HepG2 (cell line): ENCODE results near the gene OXSM. TPM values are rescaled to one million over a fixed set of nuclear protein-coding genes. Genes with fewer than 3 reads are reported as not detected.

ENCODE experiments used
- ATAC-seq: fragments of 200-7000 bp; cut with Tn5 transposase; 3 replicates; pipeline ENCODE4 v1.9.1; 2020; ENCODE audit warnings: mild to moderate bottlenecking, moderate library complexity
- BruUV-seq: library from RNA; stranded (reverse); fragments of 400-500 nt; replicated peaks from 2 replicates; lab custom pipeline; 2021; lab: Mats Ljungman, UMichigan
- CTCF ChIA-PET: fragments of 300-600 bp; formaldehyde crosslinking; extraction: SDS; loops from one replicate; lab custom pipeline; 2021; ENCODE audit warnings: low total read pairs, inconsistent platforms, low intra/inter-chr PET ratio; lab: Yijun Ruan, JAX
- POLR2A ChIA-PET: fragments of 350-600 bp; sonication (Branson Sonifier 250); formaldehyde crosslinking; loops from one replicate; lab custom pipeline; 2020; ENCODE audit warnings: antibody characterized with exemption, inconsistent platforms; lab: Yijun Ruan, JAX
- DNase-seq: peaks from one replicate; pipeline ENCODE4 v3.0.0-alpha.2; 2015; ENCODE audit warnings: low spot score
- FAIRE-seq: peaks from 3 replicates; lab custom pipeline; 2011; peaks lifted over from hg19 to GRCh38; lab: Jason Lieb, UNC
- H2AFZ ChIP-seq: one replicate; pipeline ENCODE4 v1.6.1; 2011; ENCODE audit warnings: low read length, inconsistent platforms
- H3K27ac ChIP-seq: fragments of 300-600 bp; 3 replicates; pipeline ENCODE4 v1.8.0; 2011; ENCODE audit warnings: mixed run types, mild to moderate bottlenecking, mixed read lengths, low read length, inconsistent platforms; ENCODE audit not compliant: insufficient read depth; ENCODE audit errors: extremely low read length
- H3K27me3 ChIP-seq, 2 experiments: fragments of 200-600 bp in 1 of 2; 2 replicates in 1 of 2; 3 replicates in 1 of 2; pipeline versions ENCODE4 v1.6.0 to v1.8.0; 2011; ENCODE audit warnings: low read length in 2 of 2, mild to moderate bottlenecking in 2 of 2, moderate library complexity in 2 of 2, inconsistent platforms in 1 of 2; ENCODE audit not compliant: insufficient read depth in 2 of 2, control insufficient read depth in 1 of 2
- H3K36me3 ChIP-seq, 2 experiments: fragments of 200-600 bp in 1 of 2; replicated peaks in 1 of 2; 2 replicates in 1 of 2; 3 replicates in 1 of 2; pipeline versions ENCODE4 v1.5.1 to v1.8.0; 2011; ENCODE audit warnings: low read length in 2 of 2, inconsistent platforms in 1 of 2; ENCODE audit not compliant: insufficient read depth in 2 of 2, control insufficient read depth in 1 of 2
- H3K4me1 ChIP-seq: 2 replicates; pipeline ENCODE4 v1.5.1; 2012; ENCODE audit warnings: low read length, inconsistent platforms; ENCODE audit not compliant: insufficient read depth
- H3K4me2 ChIP-seq: 2 replicates; pipeline ENCODE4 v1.6.0; 2011; ENCODE audit warnings: low read depth, low read length, inconsistent platforms
- H3K4me3 ChIP-seq, 3 experiments: fragments of 200-600 bp in 1 of 3; sonication (generic), shearing (Covaris generic) in 1 of 3; replicated peaks in 1 of 3; 2 replicates each; pipeline ENCODE4 v1.5.1; 2011 to 2016; ENCODE audit warnings: low read length in 3 of 3, inconsistent platforms in 2 of 3, low read depth in 2 of 3, mild to moderate bottlenecking in 2 of 3, control low read depth in 1 of 3, mixed read lengths in 1 of 3; ENCODE audit not compliant: insufficient read depth in 1 of 3
- H3K79me2 ChIP-seq: one replicate; pipeline ENCODE4 v1.6.1; 2011; ENCODE audit warnings: low read length, inconsistent platforms; ENCODE audit not compliant: insufficient read depth
- H3K9ac ChIP-seq: 2 replicates; pipeline ENCODE4 v1.6.0; 2011; ENCODE audit warnings: mild to moderate bottlenecking, low read depth, low read length, inconsistent platforms; ENCODE audit not compliant: insufficient read depth
- H3K9me3 ChIP-seq: 2 replicates; pipeline ENCODE4 v1.5.1; 2012; ENCODE audit warnings: mild to moderate bottlenecking, low read length
- H4K20me1 ChIP-seq: 2 replicates; pipeline ENCODE4 v1.6.0; 2011; ENCODE audit warnings: inconsistent platforms, mild to moderate bottlenecking, low read length, moderate library complexity; ENCODE audit not compliant: insufficient read depth
- AHR ChIP-seq: IDR thresholded peaks from 2 replicates; pipeline ENCODE4 v1.6.1; 2018; ENCODE audit warnings: missing genetic modification reagents, missing compliant biosample characterization
- CENPX ChIP-seq: sonication (generic); formaldehyde crosslinking; IDR thresholded peaks from 2 replicates; pipeline ENCODE4 v1.9.0; 2021; ENCODE audit warnings: mild to moderate bottlenecking, missing genetic modification reagents, moderate library complexity
- HOXA3 ChIP-seq: sonication (generic); formaldehyde crosslinking; IDR thresholded peaks from 2 replicates; pipeline ENCODE4 v1.5.0; 2020; ENCODE audit warnings: missing genetic modification reagents
- IKZF4 ChIP-seq: sonication (generic); formaldehyde crosslinking; IDR thresholded peaks from 2 replicates; pipeline ENCODE4 v1.5.1; 2020; ENCODE audit warnings: borderline replicate concordance, mild to moderate bottlenecking, low read depth, missing genetic modification reagents; ENCODE audit errors: not compliant biosample characterization
- MAFF ChIP-seq: IDR thresholded peaks from 2 replicates; pipeline ENCODE4 v1.6.1; 2011; ENCODE audit warnings: low read depth, low read length, improper control_type of control experiment
- MAFK ChIP-seq, 2 experiments: IDR thresholded peaks in 1 of 2; conservative IDR thresholded peaks in 1 of 2; 2 replicates each; pipeline ENCODE4 v1.6.1; 2011; ENCODE audit warnings: improper control_type of control experiment in 2 of 2, low read length in 2 of 2
- MIER2 ChIP-seq: IDR thresholded peaks from 2 replicates; pipeline ENCODE4 v1.6.1; 2016; ENCODE audit warnings: missing biosample characterization, missing genetic modification reagents
- NONO ChIP-seq, 2 experiments: fragments of 450-650 bp in 1 of 2; sonication (generic) in 1 of 2; formaldehyde crosslinking in 1 of 2; IDR thresholded peaks in 1 of 2; conservative IDR thresholded peaks in 1 of 2; 2 replicates each; pipeline versions ENCODE4 v1.6.1 to v1.8.0; 2017 to 2022; ENCODE audit warnings: mild to moderate bottlenecking in 1 of 2, missing genetic modification reagents in 1 of 2, moderate library complexity in 1 of 2
- POLR2AphosphoS5 ChIP-seq: IDR thresholded peaks from 2 replicates; pipeline ENCODE4 v1.6.1; 2012; ENCODE audit warnings: low read depth, low read length
- RFX1 ChIP-seq: fragments of 450-650 bp; IDR thresholded peaks from 2 replicates; pipeline ENCODE4 v1.6.1; 2017
- RFXANK ChIP-seq: IDR thresholded peaks from 2 replicates; pipeline ENCODE4 v1.6.1; 2016
- TRIM24 ChIP-seq: sonication (generic); formaldehyde crosslinking; IDR thresholded peaks from 2 replicates; pipeline ENCODE4 v1.8.0; 2022; ENCODE audit warnings: mild to moderate bottlenecking, missing genetic modification reagents
- ZBTB7B ChIP-seq: sonication (generic); formaldehyde crosslinking; IDR thresholded peaks from 2 replicates; pipeline ENCODE4 v1.4.0; 2020; ENCODE audit warnings: missing genetic modification reagents
- ZNF296 ChIP-seq: sonication (generic); formaldehyde crosslinking; conservative IDR thresholded peaks from 2 replicates; pipeline ENCODE4 v1.5.0; 2020; ENCODE audit warnings: mild to moderate bottlenecking, missing genetic modification reagents
- ZNF451 ChIP-seq: sonication (generic); formaldehyde crosslinking; IDR thresholded peaks from 2 replicates; pipeline ENCODE4 v1.5.0; 2020; ENCODE audit warnings: mild to moderate bottlenecking, missing genetic modification reagents
- ZNF672 ChIP-seq: sonication (generic); formaldehyde crosslinking; IDR thresholded peaks from 2 replicates; pipeline ENCODE4 v1.8.1; 2022; ENCODE audit warnings: missing genetic modification reagents
- WGBS: methylation state at CpG from one replicate; pipeline ENCODE4 v1.1.6; 2017; ENCODE audit warnings: low lambda C conversion rate; 5-methylcytosine and 5-hydroxymethylcytosine counted together
- in situ Hi-C: cut with HindIII; loops from 2 replicates; pipeline ENCODE4 v1.10.0; 2017; ENCODE audit warnings: low pct_unique_long_range_greater_than_20kb; ENCODE audit not compliant: extremely low pct_ligation_motif_present
- intact Hi-C: fragments of 100-400 bp; cut with micrococcal nuclease; formaldehyde crosslinking; loops from one replicate; pipeline ENCODE4 v1.10.0; 2022; ENCODE audit not compliant: unreplicated experiment
- polyA plus RNA-seq, 8 experiments: library from polyadenylated mRNA; depleted of rRNA in 3 of 8; stranded (reverse) in 7 of 8; unstranded in 1 of 8; fragments of >200 nt; fragmentation: Illumina TruSeq in 4 of 8; extraction: Trizol in 4 of 8; gene quantifications; 2 replicates each; pipeline versions ENCODE4 v1.2.1 to v1.2.3, GENCODE V29; 2011 to 2016; ENCODE audit warnings: low read depth in 4 of 8, missing spikeins in 1 of 8, mixed read lengths in 1 of 8; ENCODE audit not compliant: insufficient read depth in 1 of 8
- total RNA-seq, 5 experiments: library from RNA; depleted of rRNA; stranded (reverse); fragments of >200 nt; fragmentation: Illumina TruSeq; extraction: Trizol; gene quantifications; 2 replicates each; pipeline ENCODE4 v1.2.3, GENCODE V29; 2016; ENCODE audit warnings: low read depth in 1 of 5

OXSM gene
- total and polyA plus RNA-seq, 2 of the 13 experiments (the other 11 are each of a cell fraction or from before 2014, with no cell fraction given) = 18.2 to 34.4 TPM

DNA sequence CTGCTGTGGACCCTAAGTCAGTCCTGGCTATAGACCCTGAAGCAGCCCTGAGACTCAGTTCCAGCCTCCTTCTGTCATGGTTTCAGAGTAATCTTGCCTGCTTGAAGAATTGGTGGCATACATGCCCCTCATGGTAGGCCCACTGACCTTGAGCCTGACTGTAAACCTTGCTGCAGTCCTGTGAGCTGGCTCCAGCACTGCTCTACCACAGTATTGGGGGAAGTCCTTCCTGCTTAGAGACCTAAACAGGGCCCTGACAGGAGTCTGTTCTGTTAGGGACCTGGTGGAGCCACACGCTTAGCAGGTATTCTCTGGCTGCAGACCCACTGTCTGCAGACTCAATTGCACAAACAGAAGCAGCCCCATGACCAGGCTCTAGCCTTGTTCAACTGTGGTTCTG lies 47.1 kb downstream of the OXSM start:
- Histone ChIP-seq H3K9ac (no peak overlapping the region), H4K20me1 (no peaks in the 10 kb centered on the region), H2AFZ (no peak overlapping the region), H3K27ac (no peak overlapping the region), H3K27me3 (no peaks in the 10 kb centered on the region), H3K79me2 (no peaks in the 10 kb centered on the region), H3K9me3 (peaks cover 3% of the 10 kb centered on the region; the same call in 1 of the 2 replicates), H3K36me3 (no peaks in the 10 kb centered on the region), H3K4me1 (peaks cover 7% of the 10 kb centered on the region; the same call in 1 of the 2 replicates), H3K4me3 (no peak overlapping the region), H3K4me2 (no peak overlapping the region)
- POLR2A ChIA-PET = no interaction called here
- intact Hi-C loops (no loop called here), in situ Hi-C loops (no loop called here)
- 0% methylated on average over 1 of the region's 1 CpG for WGBS
- ATAC-seq (peak; percentile 56), FAIRE-seq (no peak), DNase-seq (no peak)
- no TSS peak for BruUV-seq
- CTCF ChIA-PET = no interaction called here
- TF ChIP-seq NONO (IDR thresholded peaks at IDR 0.05) = no peak
- no peak for TF ChIP-seq NONO (CRISPR knock-in tag; conservative IDR thresholded peaks at IDR 0.05)
- no peak for TF ChIP-seq TRIM24 (CRISPR knock-in tag)

- H3K4me2 ChIP-seq = no peak overlapping the region
- 12% methylated on average over 3 of the region's 3 CpGs for whole genome bisulfite sequencing
- DNase-seq = no peak
- FAIRE-seq = no peak
- ChIA-PET CTCF (no interaction called here), POLR2A (no interaction called here)
- ATAC-seq = no peak
- H3K27ac ChIP-seq = no peak overlapping the region
- BruUV-seq = no TSS peak
- peaks cover 3% of the 10 kb centered on the region; the same call in 1 of the 2 replicates for H3K9me3 ChIP-seq
- H3K9ac ChIP-seq = no peak overlapping the region
- peaks cover 7% of the 10 kb centered on the region; the same call in 1 of the 2 replicates for H3K4me1 ChIP-seq
- in situ Hi-C loops = no loop called here
- no peaks in the 10 kb centered on the region for H3K36me3 ChIP-seq
- intact Hi-C loops = no loop called here
- no peaks in the 10 kb centered on the region for H3K27me3 ChIP-seq
- H4K20me1 ChIP-seq = no peaks in the 10 kb centered on the region
- H3K4me3 ChIP-seq = no peak overlapping the region
- TF ChIP-seq ZBTB7B (CRISPR knock-in tag) = no peak
- TF ChIP-seq ZNF672 (CRISPR knock-in tag) = no peak
- no peak for TF ChIP-seq ZNF296 (CRISPR knock-in tag)
- TF ChIP-seq MAFF = peak; percentile 64; the same call in 1 of the 2 replicates
- TF ChIP-seq POLR2AphosphoS5 = no peak
- no peak for TF ChIP-seq RFXANK (CRISPR knock-in tag)
- no peak for TF ChIP-seq IKZF4 (CRISPR knock-in tag)
- no peak for TF ChIP-seq AHR (CRISPR knock-in tag)
- no peak for TF ChIP-seq HOXA3 (CRISPR knock-in tag)
- no peak for TF ChIP-seq MIER2 (CRISPR knock-in tag)
- TF ChIP-seq MAFK (conservative IDR thresholded peaks at IDR 0.05 in 1 of 2, IDR thresholded peaks at IDR 0.05 in 1 of 2; ENCODE audit: low read length in 2 of 2) = peak; percentile 68
- TF ChIP-seq RFX1 = no peak
- no peak for TF ChIP-seq ZNF451 (CRISPR knock-in tag)
- no peak for TF ChIP-seq CENPX (CRISPR knock-in tag)
- H2AFZ ChIP-seq = no peak overlapping the region
- no peaks in the 10 kb centered on the region for H3K79me2 ChIP-seq
Measured at GRCh38 chr3:25840099-25840498, 50.2 kb downstream of the OXSM start.
